Left hindlimb (tissue), 1 donor: ENCODE data around the gene GABBR2.
A peak's percentile ranks its signal among the peaks of the same experiment; 100 is the strongest.
"Not testable (repeated sequence)": the region's sequence is repeated elsewhere in the genome, so short reads cannot be mapped to it uniquely, and the experiment has no call there.

Experiments used
- DNase-seq: peaks from one replicate; pipeline ENCODE4 v3.0.0-alpha.2; 2018

Gene GABBR2

DNA sequence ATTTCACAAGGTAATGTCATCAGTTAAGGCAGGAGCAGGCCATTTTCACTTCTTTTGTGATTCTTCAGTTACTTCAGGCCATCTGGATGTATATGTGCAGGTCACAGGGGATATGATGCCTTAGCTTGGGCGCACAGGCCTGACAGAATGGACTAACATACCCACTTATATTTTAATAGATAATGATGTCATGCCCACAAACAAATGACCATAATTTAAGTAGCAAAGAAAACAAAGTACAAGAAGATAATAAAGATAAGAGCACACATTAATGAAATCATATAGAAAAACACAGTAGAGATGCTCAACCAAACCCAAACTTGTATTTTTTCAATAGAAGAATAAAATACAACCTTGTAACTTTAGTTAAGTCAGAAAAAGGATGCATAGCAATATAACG lies 433.6 kb downstream of the GABBR2 start:
- no peak for DNase-seq

DNA sequence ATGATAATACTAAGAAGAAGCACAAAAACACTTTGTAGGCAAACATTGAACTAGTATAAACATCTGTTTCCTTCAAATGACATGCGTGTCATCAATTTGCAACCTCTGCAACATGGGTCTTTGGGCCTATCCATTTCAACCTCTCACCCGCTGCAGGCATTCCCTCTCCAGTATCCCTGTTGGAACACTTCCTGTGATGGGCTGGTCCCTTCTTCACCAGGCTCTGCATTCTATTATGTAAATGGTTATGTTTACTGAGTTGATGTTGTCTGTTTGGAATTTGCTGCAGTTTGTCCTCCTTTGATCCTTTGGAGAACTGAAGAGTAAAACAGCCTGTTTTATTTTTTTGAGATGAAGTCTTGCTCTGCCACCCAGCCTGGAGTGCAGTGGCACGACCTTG lies 436.7 kb downstream of the GABBR2 start:
- DNase-seq, result no peak

DNA sequence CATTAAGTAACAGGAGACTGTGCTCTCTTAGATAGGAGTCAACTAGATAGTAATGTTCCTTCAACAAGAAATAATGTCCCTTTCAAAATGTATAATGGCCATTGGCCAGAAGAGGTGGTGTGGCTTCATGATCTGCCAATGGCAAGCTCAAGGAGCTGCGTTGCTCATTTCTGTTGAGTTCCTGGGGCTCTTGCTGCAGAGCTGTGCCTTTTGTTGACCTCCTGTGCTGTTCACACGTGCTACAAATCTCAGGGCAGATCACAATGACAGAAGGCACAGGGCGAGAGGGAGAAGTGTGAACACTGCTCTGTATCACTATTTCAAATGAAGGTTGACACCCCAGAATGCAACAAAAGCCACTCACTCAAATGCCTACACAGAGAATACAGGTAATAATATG lies 437.3 kb downstream of the GABBR2 start:
- no peak for DNase-seq

DNA sequence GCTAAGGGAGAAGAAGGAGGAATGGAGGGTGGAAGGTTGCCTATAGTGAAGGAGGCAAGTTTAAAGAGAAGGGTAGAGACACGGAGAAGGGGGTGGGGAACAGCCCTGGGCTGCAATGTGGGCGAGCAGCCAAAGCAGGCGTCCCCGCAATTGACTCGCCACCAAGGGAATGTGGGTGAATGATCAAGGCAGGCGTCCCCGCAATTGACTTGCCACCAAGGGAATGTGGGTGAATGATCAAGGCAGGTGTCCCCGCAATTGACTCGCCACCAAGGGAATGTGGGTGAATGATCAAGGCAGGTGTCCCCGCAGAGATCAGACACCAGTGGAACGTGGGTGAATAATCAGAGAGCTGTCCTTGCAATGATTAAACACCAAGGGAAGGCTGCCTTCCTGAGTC lies 438.5 kb downstream of the GABBR2 start:
- DNase-seq, result not testable (repeated sequence)

DNA sequence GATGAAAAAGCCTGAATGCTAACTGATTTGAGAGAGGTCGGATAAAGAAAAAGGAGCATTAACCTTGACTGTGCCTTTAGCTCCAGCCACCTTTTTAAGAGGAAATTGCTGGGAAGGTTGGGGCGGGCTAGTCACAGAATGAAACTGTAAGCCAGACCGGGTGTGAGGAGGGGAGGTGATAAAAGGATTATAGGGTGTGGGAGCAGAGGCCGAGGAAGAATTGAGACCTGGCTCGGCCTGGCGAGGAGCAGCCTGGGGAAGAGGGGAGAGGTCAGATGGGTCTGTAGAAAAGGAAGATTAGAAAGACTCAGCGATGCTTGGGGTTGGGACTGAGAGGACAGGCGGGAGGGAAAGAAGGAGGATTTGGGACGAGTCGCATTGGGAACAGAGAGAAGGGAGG lies 439.1 kb downstream of the GABBR2 start:
- not testable (repeated sequence) for DNase-seq

DNA sequence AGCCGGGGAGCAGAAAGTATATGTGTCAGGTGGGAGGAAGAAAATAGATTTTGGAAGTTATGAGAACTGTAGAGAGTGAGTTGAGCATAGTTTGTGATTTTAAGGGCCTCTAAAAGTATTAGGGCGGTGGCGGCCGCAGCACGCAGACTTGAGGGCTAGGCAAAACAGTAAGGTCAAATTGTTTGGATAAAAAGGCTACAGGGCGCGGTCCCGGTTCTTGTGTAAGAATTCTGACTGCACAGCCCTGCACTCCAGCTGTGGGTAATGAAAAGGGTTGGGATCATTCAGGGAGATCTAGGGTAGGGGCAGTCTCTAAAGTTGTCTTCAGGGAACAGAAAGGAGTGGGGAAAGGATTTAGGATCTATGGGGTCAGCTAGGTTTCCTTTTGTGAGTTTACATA lies 441.2 kb downstream of the GABBR2 start:
- DNase-seq, result not testable (repeated sequence)

DNA sequence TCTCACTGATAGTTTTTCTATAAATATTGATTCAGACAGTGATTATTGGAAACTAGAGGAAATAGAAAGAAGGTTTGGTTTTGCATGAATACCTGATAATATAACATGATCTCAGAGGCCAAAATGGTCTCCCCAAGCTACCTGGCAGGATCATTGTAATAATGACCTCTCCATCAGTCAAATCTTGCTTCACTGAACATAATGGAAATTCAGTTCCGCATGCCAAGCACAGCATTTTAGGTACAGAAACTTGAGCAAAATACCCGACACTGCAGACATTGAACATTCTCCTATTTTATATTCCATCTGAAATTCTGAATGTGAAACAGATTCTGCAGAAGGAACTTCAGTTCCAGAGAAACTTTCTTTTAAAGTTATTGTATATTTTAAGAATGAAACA lies 444.2 kb downstream of the GABBR2 start:
- DNase-seq, result no peak

DNA sequence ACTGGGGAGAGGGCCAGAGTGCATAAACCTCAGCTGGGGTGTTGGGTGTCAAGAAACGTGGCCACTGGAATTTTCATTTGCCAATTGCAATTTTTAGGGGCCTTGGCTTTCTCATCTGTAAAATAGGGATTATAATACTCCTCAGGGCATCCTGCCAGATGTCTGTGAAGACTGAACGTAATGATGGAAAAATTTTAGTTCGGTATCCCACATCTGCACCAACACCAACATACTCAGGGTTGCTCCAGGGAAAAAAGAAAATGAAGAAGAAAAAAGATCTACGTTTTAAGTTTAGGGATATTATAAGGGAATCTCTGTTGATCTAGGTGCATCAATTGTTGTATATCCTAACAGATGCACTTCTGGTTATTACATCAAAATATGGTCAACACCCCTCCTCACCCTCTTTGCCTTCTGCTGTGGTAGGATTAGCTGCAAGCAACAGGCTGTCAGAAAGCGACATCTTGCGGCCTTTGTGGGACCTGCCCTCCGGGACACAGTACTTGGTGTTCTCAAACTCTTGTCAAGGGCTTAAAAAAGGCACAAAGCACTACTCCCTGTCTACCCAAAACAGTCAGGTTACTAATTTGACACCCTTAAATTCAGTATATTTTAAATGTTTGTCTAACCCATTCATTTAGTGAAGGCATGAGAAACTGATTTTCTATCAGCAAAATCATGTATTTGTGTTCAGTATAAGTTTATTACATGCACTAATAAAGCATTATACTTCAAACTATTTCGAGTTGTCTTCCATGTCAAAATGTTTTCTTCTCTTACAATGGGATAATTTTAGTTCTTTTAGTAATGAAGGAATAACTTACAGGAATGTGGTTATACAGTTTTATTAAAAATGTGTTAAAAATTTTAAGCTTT lies 445.0 kb downstream of the GABBR2 start:
- DNase-seq, result peak; percentile 79

DNA sequence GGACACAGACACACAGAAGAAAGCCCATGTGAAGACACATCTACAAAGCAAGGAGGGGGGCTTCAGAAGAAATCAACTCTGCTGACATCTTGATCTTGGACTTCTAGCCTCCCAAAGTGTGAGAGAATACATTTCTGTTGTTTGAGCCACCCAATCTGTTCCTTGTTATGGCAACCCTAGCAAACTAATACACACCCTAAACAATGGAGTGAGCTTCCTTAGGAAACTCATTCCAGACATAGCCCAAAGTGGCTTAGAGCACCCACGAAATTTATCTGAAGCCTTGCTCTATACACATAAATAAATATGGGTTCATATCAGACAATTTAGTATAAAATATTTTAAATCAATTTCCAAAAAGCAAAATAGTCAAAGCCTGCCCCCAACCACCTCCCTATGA lies 445.7 kb downstream of the GABBR2 start:
- no peak for DNase-seq

DNA sequence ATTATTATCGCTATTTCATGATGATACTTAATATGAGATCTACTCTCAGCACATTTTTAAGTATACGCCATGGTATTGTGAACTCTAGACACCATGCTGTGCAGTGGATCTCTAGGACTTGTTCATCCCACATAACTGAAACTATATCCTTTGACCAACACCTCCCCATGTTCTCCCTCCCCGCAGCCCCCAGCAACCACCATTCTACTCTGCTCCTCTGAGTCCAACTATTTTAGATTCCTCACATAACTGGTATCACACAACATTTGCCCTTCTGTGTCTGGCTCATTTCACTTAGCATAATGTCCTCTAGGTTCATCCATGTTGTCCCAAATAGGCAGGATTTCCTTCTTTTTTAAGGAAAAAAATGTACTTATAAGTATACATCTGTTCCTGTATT lies 446.7 kb downstream of the GABBR2 start:
- no peak for DNase-seq

DNA sequence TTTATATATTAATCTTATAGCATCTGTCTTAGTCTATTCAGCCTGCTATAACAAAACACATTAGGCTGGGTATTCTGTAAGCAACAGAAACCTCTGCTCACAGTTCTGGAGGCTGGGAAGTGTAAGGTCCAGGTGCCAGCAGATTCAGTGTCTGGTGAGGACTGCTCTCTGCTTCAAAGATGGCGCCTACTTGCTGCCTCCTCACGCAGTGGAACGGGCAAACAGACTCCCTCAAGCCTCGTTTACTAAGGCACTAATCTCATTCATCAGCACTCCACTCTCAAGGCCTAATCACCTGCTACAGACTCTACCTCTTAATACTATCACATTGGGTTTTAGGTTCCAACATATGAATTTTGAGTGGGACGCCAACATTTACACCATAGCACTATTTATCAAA lies 448.1 kb downstream of the GABBR2 start:
- DNase-seq, result no peak

DNA sequence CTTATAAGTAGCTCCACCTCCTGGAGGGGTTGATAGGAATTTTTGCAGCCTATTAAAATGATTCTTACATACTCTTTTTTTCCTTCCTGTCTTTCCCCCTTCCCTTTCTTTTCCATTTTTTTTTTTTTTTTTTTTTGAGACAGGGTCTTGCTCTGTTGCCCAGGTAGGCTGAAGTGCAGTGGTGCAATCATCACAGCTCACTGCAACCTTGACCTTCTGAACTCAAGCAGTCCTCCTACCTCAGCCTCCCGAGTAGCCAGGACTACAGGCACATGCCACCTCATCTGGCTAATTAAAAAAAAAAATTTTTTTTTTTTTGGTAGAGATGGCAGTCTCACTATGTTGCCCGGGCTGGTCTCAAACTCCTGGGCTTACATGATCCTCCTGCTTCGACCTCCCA lies 448.9 kb downstream of the GABBR2 start:
- DNase-seq, result no peak

DNA sequence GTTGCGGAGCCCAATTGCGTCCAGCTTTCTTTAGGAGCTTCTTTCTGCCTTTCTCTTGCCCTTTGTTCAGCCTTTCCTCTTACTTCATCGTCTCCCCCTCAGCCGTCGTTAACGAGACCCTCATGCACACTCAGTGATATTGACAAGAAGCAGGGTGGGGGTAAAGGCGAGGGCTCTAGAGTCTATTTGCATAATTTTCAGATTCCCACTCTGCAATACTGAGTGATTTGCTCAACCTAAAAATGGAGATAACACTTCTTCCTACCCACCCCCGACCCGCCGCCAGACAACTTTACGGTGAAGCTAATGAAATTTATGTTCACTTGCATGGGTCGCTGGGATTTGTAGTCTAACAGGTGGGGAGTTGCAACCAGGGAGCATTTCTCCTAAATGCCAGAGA lies 452.0 kb downstream of the GABBR2 start:
- no peak for DNase-seq

DNA sequence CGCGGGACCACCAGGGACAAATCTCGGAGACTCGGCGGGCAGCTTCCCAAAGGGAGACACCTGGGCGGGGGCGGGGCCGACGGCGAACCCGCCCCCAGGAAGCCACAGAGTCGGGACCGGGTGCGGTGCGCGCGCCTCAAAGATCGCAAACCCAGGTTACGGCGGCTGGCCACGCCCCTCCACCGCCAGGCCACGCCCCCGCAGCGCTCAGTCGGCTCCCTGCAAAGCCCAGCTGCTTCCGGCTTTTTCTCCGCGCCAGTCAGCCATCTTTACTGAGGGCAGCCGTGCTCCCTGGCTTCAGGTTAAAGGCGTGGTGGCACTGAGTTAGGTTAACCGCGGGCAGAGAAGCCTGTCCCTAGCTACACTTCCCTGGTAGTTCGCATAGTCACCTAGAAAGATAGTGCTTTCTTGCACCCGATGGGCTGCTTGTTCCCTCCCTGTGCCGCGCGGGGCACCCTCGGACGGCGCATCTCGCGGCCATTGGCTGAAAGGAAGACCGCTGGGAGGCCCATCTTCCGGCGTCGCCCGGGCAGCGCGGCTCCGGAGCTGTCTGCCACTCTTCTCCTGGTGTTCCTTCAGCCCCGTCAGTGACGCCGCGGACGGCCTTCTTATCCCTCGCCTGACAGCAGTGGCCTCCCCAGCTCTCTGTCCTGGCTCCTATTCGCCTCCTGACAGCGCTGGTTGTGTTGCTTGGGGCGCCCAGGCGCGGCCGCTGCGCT lies 453.0 kb downstream of the GABBR2 start, which contains the start of gene TBC1D2:
TSS of gene TBC1D2 (minus strand) at position 72 of the 719 bp plus-strand sequence. CDS start 108 bp downstream, outside the sequence.
- DNase-seq, result peak; percentile 95

DNA sequence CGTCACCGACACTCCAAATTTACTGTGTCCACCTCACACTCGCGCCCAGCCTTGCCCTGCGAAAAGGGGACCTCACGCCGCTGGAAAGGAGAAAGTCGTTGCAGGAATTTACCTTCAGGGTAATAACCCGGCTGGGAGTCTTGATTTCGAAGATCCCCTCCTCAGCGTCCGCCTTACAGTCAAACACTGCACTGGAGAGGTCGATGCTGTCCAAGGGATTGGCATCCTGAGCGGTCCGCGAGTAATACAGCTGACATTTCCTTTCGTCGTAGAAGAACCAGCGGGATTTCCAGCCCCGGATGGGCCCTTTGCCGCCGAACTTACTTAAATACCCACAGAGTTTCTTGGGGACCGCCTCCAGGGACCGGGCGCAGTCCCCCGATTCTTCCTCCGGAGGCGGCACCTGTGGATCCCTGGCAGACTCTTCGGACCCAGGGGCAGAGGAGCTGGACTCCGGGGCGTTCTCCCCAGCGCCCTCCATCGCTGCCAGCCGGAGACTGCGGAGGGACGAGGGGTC lies 453.6 kb downstream of the GABBR2 start:
- no peak for DNase-seq

DNA sequence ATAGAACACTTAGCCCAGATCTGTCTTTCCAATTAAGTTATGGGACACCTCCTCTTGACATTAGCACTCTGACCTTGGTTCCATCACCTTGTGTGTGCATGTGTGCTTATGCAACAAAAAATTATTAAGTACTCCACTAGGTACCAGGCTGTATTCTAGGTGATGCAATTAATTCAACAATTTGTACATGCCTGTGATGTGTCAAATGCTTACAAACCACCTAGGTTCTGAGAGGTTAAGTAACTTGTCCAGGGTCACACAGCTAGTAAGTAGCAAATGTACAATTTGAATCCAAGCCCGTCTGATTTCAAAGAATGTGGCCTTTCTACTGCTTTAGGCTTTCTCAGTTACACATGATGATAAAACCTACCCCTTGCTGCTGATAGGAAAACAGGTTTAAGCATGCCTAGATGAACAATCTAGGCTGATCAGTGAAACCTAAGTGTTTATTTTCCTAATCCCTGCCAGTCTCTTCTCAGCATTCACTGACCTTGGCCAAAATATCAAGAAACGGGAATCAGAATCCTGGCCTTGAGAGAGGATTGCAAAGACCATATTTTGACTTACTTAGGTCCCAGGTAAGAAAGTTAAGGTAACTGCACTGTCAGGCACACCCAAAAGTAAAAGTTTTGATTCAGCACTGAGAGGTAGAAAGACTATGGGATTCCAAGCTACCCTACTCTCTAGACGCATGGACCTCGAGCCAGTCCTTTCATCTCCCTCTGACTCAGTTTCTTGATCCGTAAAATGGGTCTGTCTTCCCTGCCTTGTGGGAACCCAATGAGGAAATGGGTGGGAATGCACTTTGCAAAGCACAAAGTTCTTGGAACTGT lies 454.3 kb downstream of the GABBR2 start:
- DNase-seq, result no peak

DNA sequence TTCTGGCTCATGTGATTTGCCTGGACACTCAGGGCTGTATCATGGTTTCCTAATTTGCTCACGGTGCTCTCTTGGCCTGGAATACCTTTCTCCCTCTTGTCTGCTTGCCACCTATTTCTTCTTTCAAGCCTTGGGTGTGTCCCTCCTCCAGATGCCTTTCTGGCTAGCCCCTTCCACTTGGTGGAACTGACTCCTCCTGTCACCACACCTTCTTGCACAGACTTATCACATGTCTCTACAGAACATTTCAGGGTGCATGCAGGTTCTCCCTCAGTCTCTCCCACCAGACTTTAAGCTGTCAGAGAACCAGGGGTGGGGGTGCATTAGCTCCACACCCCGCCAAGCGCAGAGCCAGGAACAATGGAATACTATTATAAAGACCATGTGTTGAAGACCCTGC lies 455.2 kb downstream of the GABBR2 start:
- no peak for DNase-seq

DNA sequence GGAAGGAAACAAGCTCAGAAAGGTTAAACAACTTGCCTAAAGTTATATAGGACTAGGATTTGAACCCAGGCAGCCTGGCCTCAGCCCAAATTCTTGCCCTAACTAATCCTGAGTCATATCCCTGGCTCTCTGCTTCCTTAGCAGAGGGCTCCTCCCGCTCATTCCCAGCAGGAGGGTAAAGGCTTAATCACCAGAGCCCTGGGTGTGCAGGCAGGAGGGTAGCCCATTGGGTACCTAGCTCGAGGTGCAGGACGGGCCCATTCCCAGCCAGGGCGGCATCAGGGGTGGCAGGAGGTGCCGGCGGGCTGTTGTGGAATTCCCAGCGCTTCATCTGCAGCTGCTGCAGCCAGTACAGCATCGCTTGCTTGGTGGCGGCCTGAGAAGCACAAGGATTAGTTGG lies 457.2 kb downstream of the GABBR2 start:
- DNase-seq, result no peak

DNA sequence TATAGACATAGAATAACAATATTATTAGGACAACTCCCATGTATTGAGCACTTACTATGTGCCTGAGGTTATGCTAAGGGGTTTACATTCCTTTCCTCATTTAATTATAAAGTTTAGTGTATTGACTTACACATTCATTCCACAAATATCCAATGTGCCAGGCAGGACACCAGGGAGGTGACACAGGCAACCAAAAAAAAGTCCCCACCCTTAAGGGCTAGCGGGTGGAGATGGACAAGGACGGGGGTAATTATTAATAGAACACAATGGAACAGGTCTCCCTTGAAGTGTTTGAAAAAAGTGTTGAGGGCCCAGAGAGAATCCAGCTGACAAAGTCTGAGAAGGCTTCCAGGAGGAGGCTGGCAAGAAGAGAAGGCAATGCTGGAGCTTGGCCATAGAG lies 459.0 kb downstream of the GABBR2 start:
- DNase-seq, result no peak

DNA sequence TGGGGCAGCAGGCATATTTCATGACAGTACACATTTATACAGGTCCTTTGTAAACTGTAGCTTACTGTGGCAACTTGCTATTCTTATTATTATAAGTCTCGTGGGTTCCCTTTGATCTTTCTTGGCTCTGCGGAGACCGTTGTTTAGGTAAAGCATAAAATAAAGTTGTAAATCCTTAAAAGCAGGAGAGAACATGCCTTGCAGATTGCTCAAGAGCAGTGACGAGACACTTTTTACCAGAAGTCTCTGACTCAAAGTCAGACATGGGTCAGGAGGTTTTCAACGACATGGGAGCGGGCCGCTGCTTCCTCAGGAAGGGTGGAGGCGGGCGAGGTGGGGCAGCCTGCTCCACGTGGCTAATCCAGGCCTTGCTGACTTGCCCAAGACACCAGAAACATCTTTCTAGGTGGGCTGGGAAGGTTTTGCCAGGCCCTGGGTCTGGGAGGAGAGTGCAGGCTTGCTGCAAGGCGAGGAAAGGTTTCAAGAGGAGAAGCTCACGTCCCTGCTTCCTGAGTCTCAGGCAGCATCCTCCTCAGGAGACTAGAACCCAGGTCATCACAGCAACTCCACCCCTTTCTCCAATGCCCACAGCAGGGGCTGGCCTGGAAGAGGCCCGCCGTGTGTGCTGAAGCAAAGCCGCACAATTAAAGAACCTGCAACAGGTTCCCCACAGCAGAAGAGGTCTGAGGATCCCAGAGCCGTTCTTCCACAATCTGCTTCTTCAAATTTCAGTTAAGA lies 459.8 kb downstream of the GABBR2 start:
- DNase-seq, result no peak

DNA sequence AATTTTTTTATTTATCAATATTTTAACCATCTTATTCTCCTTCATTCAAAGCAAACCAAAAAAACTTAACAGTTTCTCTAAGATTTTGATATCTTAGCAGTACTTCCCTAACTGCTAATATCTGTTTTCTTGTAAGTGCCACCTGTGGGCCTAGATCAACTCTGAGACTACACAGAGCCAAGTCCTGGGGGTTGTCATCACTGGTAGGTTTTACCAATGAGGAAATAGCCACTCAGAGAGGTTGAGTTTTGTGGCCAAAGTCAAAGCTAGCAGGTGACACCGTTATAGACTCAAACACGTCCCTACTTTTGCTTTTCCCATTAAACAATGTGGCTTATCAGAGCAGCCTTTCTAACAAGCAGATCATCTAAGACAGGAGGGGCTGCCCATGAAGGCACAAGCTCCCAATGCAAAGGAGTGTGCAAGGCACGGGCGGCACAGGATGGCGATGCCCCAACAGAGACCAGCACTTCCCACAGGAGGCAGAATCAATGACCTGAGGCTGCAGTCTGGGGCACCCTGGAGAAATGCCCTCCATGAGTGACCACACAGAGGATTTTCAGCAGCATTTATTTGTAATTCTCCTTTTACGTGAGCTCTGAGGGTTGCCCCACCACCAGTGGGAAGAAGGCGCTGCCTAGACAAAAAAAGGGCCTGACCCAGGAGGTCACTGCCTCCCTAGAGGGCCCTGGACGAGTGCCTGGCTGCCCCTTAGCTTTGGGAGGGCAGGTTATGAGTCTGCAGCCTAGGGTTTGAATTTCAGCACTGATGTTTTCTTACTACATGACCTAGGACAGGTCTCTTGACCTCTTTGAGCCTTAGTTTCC lies 460.7 kb downstream of the GABBR2 start:
- no peak for DNase-seq
